NCI-H748 (cell line): ENCODE measurements around the gene DUSP16.
A peak's percentile ranks its signal among the peaks of the same experiment; 100 is the strongest.

Source experiments
- DNase-seq: peaks from one replicate; lab custom pipeline; 2025; ENCODE audit not compliant: unreplicated experiment; lab: John Stamatoyannopoulos, UW

The DUSP16 gene

DNA sequence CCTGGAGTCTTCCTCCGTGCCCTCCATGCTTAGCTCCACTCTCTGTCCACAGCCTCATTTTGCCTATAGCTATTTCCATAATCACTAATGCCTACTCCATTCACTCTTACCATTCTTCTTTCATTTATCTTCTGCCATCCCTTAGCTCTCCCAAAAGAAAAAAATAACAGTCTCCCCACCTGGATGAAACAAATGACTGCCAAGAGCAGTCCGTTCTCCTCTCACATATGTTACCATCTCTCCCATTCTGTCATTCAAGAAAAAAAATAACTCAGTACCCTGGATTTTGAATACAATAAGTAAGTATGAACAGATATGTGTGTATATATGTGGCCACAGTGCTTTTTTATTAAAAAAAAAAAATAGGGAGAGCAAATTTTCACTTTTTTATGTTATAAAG is 13.2 kb downstream of the DUSP16 start:
- no peak for DNase-seq

DNA sequence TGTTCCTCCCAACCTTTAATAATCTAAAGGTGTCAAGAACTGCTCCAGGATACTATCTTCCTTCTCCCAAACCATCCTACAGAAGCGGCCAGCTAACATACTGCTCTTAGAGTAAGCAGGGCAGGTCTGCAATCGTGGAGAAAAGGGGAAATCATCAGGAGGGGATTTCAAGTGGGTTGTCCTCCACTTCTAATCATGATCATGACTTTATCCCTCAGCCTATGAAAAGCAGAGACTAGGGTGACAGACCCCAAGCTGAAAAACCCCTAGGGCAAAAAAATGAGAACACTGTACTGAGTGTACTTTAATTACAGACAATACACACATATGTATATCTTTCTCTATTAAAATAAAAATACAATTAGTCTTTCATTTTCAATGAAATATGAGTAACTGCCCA is 13.9 kb downstream of the DUSP16 start:
- no peak for DNase-seq

DNA sequence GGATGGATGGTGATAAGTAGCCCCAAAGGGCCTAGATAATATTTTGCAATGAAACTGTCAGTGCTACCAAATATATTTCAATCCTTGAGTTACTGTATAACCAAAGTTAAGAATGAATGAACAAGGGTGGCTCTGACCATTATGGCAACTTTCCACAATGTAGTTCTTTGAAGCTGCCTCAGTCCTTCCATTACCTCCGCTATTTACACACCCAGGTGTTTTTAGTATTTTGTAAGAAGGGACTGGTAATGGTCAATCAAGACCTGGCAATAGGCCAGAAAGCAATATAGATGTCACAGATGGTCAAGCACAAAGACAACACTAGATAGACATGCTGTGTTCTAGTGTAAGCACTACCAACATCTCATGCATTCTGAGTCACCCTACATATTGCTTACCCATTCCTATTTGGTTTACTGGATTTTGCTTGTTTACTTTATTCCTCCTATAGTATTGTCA is 16.3 kb downstream of the DUSP16 start:
- DNase-seq, result peak; percentile 91

DNA sequence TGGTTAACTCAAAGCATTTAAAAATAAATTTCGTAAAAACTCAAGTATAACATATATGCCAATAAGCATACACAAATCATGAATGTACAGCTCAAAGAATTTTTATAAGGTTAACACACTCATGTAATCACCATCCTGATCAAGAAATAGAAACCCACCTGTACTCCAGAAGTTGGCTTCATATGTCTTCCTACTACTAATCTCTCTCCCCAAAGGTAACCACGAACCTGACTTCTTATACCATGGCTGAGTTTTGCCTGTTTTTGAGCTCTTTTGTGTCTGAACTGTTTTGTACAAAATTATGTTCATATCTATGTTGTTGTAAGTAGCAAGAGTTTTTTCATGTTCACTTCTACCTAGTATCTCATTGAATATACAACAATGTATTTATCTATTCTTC is 18.7 kb downstream of the DUSP16 start:
- no peak for DNase-seq

DNA sequence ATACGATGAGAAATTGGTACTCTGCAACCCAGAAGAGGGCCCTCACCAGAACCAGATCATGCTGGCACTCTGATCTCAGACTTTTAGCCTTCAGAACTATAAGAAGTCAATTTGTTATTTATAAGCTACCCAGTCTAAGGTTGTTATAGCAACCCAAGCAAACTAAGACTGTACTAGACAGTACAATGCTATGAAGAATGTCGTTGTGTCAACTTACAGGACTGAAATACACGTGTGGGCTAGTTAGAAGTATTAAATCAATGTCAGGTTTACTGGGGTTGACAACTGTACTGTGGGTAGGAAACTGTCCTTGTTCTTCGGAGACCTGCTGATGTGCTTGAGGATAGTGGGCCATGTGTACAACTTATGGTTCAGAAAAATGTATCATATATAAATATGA is 19.7 kb downstream of the DUSP16 start:
- DNase-seq, result no peak

DNA sequence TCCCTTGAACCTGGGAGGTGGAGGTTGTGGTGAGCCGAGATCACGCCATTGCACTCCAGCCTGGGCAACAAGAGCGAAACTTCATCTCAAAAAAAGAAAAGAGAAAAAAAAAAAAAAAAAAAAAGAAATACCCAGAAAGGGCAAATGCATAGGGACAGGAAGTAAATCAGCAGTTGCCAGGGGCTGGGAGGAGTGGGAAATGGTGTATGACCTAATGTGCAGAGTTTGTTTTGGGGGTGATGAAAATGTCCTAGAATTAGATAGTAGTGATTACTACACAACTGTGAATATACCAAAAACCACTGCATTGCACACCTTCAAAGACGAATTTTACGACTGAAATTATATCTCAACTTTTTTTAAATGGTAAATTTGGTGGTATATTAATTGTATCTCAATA is 20.4 kb downstream of the DUSP16 start:
- no peak for DNase-seq

DNA sequence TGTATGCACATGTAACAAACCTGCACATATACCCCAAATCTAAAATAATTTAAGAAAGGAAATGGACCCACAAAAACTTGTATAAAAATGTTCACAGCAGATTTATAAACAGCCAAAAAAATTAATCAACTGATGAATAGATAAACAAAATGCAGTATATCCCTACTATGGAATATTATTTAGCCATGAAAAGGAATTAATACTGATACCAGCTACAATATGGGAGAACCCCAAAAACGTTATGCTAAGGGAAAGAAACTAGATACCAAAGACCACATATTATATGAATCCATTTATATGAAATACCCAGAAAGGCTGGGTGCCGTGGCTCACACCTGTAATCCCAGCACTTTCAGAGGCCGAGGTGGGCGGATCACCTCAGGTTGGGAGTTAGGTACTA is 20.9 kb downstream of the DUSP16 start:
- DNase-seq, result no peak

DNA sequence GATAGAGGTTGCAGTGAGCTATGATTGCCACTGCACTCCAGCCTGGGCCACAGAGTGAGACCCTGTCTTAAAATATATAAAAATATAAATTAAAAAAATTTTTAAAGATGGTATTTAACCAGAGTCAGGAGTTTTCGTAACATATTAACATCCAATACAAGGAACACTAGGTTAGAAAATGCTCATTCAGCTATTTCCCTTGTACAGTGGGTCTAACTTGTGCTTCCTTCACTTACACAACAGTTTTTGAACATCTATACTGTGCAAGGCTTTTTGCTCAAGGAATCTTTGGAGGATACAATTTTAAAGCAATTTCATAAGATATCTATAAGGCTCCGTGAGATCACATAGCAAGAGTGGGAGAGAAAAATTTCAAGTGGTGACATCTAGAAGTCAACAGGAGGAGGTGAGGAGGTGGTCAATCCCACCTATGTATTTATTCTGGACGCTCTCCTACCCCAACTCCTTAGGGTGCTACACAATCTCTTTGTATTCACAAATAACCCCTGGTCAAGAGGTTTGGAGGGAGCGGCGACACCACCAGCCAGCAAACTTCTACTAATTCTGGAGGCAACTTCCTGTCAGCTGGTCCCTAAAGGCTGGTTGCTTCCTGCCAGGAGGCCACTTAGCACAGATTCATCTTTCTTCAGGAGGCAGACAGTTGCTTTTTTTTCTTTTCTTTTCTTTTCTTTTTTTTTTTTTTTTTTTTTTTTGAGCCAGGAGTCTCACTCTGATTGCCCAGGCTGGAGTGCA is 22.2 kb downstream of the DUSP16 start:
- DNase-seq, result no peak

DNA sequence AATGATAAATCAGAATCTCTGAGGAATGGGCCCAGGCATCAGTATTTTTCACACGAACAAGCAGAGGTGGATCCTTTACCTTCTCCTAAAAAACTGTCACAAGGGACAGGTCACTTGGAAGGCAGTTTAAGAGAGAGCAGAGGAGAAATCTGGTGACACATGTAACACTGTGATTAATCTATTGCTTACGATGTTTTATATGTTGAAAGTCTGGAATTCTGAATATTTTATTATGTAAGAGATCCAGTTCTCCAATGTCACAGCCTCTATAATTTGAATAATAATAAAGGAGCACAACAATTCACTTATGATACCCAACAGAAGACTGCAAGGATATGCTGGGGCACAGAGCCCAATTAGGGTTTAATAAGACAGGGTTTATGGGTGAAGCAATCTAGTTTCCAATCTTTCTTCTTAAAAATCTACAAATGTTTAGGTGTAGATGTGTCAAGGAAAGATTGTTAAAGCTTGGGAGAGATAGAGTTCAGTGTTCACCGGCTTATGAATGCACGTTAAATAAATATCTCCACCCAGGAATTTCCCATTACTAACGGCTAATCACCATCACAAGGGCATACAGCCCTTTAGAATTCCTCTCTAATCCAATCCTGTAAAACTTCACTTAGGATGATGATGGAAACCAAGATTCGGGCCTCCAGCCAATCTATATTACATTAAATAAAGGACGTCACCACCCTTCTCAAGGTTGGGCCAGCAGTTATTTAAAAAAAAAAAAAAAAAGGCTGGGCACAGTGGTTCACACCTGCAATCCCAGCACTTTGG is 23.4 kb downstream of the DUSP16 start:
- no peak for DNase-seq

DNA sequence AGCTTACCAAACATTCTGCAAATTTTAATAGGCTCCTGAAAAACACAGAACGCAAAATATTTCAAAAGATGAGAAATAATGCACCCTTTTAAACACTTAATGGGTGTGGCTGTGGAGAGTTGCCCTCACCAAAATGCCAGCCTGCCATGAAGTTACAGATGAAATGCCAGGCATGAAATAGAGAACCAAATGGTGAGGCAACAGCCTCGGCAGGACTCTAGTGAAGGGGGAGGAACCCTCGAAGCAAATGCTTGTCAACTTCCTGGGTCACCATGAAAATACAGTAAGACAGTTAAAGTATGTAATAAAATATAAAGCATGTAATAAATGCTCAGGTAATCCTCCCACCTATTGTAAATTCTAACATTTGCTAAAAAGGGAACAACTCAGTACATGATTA is 24.1 kb downstream of the DUSP16 start:
- no peak for DNase-seq

DNA sequence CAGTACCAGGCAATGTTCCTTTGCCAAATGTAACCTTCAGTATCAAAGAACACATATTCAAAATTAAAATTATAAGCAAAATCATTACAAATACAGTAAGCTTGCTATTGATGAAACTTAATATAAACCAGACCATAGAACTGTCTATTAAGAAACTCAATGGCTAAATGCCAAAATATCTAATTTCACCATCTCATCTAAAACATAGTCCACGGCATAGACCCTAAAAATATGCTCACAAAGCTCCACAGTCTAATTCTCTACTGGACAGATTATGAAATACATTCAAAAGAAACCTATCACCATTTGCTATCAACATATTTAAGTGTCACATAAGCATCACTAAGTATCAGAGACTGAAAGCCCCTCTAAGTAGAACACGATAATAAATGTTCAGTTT is 25.2 kb downstream of the DUSP16 start:
- DNase-seq, result no peak

DNA sequence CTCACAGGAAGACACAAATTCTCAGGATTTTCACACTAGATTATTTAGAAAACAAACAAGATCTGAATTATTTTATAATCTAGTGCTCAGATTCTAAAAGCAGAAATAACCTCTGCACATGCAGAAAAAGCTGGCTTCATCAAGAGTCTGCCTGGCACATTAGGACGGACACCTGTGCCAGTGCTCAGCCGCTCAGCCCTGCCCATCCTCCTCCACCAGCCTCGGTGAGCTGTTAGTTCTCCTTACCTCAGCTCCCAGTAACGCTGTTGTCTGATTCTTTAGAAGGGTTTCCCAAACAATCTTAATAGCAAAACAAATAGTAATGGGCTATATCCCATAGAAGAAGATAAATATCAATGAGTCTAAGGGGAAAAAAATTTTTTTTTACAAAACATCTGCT is 27.7 kb downstream of the DUSP16 start:
- DNase-seq, result no peak

DNA sequence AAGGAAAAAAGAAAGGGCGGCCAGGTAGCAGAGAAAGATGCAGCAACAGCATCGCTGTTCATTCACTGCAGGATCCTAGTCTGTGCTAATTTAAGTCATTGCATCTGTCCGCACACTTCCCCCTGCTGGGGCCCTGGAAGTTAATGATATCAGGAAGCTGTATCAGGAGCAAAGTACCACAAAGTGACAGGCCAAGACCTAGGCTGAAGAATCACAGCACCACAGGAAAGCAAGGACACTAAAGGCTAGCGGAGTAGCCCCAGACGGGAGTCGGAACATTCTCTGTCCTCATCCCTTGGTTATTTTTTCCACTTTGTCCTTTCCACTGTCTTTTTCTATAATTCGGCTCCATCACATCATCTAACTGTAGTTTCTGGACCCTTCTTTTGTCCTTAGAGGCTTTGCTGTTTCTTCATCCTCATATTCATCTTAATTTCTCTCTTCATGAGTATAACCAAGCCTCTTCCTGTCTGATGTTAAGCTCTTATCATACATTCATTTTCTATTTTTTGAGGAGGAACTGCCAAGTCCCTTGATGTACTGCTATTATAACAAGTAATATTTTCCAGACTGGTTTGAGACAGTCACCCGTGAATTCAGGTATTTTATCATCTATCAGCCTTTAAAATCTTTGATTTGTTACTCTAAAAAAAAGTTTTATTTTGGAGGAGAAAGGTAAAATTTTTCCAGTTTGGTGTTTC is 28.3 kb downstream of the DUSP16 start:
- DNase-seq, result no peak

DNA sequence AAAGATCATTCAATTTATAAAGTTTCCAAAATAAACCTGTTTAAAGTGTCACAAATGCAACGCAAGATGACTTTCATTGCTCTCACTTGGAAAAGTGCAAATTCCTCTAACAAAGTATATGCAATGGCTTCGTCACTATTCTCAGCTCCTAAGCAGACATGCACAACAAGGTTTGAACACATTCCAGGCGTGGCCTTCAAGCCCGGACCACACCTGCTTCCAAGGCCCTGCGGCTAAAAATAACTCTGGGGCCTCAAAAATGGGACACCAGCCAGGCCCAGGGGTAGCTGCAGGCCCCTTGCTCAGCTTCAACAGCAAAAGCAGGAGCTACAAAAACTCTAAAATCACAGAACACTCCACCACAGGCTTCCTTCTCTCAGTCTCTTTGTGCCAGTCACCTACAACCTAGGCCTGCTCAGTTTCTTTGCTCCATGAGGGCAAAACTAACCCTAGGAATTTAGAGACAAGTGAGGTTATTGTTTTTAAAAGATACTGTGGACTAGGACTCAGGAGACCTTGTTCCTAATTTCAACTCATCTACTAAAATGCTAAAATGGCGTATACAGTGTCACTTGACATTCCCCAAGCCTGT is 29.3 kb downstream of the DUSP16 start:
- peak; percentile 6 for DNase-seq

DNA sequence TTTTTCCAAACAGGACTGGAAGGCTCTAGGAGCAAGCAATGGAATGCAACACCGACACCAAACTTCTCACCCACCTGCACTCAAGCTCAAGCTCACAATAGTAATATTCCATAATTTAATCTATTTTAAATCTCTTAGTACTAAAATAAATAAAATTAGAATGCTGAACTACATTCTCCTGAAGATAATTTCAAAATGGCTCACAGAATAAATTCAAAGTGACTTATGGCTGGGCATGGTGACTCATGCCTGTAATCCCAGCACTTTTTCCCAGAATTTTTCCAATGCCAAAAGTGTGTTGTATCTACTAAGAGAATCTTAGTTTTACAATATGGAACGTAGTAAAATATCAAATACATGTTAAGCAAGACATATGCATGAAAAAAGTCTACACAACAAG is 31.5 kb downstream of the DUSP16 start:
- DNase-seq, result no peak

DNA sequence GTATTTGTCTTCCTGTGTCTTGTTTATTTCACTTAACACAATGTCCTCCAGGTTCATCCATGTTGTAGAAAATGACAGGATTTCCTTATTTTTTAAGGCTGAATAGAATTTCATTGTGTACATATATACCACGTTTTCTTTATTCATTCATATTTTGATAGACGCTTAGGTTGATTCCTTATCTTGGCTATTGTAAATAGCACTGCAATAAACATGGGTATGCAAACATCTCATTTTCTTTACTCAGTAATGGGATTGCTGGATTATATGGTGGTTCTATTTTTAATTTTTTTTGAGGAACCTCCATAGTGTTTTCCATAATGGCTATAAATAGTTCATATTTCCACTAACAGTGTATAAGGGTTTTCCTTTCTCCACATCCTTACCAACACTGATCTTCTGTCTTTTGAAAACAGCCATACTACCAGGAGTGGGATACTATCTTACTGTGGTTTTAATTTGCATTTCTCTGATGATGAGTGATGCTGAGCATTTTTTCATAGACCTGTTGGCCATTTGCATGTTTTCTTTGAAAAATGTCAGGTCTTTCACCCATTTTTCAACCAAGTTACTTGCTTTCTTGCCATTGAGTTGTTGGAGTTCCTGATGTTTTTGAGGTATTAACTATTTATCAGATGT is 32.8 kb downstream of the DUSP16 start:
- no peak for DNase-seq

DNA sequence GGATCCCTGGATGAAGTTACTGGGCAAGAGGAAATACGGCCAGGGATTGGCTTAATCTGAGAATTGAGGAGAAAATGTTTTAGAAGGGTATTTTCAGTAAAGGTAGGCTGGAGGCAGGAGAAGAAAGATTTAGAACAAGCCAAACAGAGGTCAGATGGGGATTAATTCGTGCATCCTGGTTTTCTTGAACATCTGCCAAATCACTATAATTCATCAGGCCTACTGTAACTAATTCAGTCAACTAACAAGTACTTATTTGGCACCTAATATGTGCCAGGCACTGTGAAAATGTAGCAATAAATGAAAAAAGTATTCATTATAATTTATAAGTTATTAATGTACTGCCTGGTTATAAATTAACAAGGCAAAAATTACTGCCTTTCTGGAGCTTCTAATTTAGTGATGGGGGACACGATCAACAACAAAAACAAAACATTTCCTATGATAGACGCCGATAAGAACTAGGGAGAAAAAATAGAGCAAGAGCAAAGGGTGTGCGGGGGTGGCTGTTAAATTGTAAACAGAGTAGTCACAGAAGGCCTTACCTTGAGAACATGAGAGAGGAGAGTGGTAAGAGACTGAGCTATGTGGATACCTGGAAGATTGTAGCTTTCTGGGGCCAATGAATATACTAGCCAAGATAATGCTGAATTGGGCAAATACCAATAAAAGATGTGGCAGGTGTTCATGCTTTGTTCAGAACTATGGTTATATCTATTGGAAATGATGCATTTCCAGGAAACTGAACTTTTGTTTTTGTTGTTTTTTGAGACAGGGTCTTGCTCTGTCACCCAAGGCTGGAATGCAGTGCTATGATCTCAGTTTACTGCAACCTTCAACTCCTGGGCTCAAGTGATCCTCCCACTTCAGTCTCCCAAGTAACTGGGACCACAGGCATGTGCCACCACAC is 34.0 kb downstream of the DUSP16 start:
- no peak for DNase-seq

DNA sequence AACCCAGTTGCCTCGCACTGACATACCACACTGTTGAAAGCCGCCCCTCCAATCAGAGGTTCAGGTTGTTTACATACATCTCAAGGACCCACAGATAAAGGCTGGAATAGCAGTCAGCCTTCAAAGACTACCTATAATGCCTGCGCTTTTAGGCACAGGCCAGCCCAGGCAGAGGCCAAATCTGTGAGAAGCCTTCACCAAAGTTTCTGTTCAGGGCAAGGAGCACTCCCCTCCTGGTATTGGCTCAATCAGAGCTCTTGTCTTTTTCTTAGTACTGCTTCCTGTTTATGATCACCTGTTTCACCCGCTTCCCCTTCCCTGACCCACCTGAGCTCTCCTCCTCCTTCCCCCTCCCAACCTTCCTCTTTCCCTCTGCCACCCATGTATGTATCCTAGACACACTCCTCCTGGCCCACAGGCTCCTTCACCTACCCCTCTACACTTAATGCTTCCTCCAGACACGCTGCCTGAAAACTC is 34.8 kb downstream of the DUSP16 start:
- no peak for DNase-seq

DNA sequence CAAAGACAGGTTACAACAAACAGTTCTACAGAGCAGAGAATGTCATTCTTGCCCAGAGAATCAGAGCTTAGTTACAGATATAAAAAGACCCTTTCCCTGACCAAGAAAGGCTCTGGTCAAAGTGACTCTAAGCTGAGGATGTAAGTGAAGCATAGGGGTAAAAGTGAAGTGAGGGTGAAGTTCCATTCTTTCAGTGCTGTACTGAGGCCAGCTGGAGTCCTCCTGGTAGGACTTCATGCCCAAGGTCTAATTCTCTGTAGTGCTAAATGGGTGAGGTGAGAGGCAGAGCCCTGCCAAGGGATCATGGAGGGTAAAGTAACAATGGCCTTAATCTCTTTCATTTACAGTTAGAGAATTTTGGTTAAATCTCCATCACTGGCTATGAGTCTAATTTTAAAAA is 38.5 kb downstream of the DUSP16 start:
- no peak for DNase-seq

DNA sequence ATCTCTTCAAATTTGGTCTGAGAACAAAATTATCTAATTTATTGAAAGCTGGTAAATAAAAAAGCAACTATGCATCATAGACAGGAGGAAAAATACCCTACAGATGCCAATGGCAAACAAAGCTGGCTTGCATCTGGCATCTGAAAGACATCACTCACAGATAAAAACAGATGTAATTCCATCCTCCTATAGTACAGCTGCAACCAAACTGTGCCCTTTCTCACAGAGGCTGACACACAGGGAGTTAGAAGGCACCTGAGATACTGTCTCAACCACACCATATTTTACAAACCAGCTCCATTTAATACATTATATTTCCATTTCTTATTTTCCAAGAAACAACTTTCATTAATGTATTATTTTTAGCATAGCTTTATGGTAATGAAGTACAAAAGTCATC is 39.4 kb downstream of the DUSP16 start:
- DNase-seq, result no peak
